WTC11 (cell line): Measurements from ENCODE around the gene LRMDA. TPM values are rescaled to one million over a fixed set of nuclear protein-coding genes. Genes with fewer than 3 reads are reported as not detected.

Source experiments
- ATAC-seq: fragments of 200-7000 bp; cut with Tn5 transposase; 2 replicates; pipeline ENCODE4 v1.10.0; 2021; ENCODE audit warnings: mild to moderate bottlenecking, moderate library complexity
- CTCF ChIA-PET: fragments of 300-600 bp; sonication (Branson Sonifier 250); formaldehyde crosslinking; loops from one replicate; lab custom pipeline; 2021; ENCODE audit warnings: antibody characterized with exemption; lab: Charles Lee
- POLR2A ChIA-PET: fragments of 350-600 bp; sonication (Branson Sonifier 250); formaldehyde crosslinking; loops from one replicate; lab custom pipeline; 2021; ENCODE audit warnings: antibody characterized with exemption; lab: Charles Lee
- DNase-seq: peaks from one replicate; pipeline ENCODE4 v3.0.0; 2021; ENCODE audit warnings: low spot score
- H3K27ac Mint-ChIP-seq: 2 replicates; pipeline ENCODE4 v1.8.0; 2021; ENCODE audit warnings: mixed read lengths
- H3K27me3 Mint-ChIP-seq: 2 replicates; pipeline ENCODE4 v1.8.0; 2021; ENCODE audit warnings: low read depth, mild to moderate bottlenecking, moderate library complexity, mixed read lengths
- H3K36me3 Mint-ChIP-seq: 2 replicates; pipeline ENCODE4 v1.8.0; 2021; ENCODE audit warnings: mixed read lengths
- H3K4me1 Mint-ChIP-seq: 2 replicates; pipeline ENCODE4 v1.8.0; 2022; ENCODE audit warnings: mixed read lengths
- H3K4me3 Mint-ChIP-seq: 2 replicates; pipeline ENCODE4 v1.8.0; 2021; ENCODE audit warnings: mild to moderate bottlenecking, moderate library complexity, mixed read lengths
- H3K9me3 Mint-ChIP-seq: 2 replicates; pipeline ENCODE4 v1.8.0; 2021; ENCODE audit warnings: mixed read lengths
- ARID4B ChIP-seq: sonication (generic); formaldehyde crosslinking; IDR thresholded peaks from 2 replicates; pipeline ENCODE4 v1.8.0; 2023; ENCODE audit warnings: missing genetic modification reagents, mild to moderate bottlenecking, borderline replicate concordance
- CREM ChIP-seq: sonication (generic); formaldehyde crosslinking; IDR thresholded peaks from 2 replicates; pipeline ENCODE4 v1.8.1; 2022; ENCODE audit warnings: mild to moderate bottlenecking, missing genetic modification reagents, moderate library complexity
- FOXP1 ChIP-seq: sonication (generic); formaldehyde crosslinking; IDR thresholded peaks from 2 replicates; pipeline ENCODE4 v1.8.0; 2022; ENCODE audit warnings: missing genetic modification reagents, mild to moderate bottlenecking, moderate library complexity, borderline replicate concordance
- GRHL2 ChIP-seq: fragments of 250-450 bp; sonication (Bioruptor Pico); IDR thresholded peaks from 2 replicates; pipeline ENCODE4 v1.8.0; 2022; ENCODE audit warnings: mild to moderate bottlenecking, moderate library complexity; ENCODE audit not compliant: insufficient replicate concordance, severe bottlenecking
- GTF2I ChIP-seq: fragments of 250-450 bp; sonication (Bioruptor Pico); conservative IDR thresholded peaks from 2 replicates; pipeline ENCODE4 v1.4.0; 2021; ENCODE audit warnings: mild to moderate bottlenecking
- HMGA2 ChIP-seq: fragments of 250-450 bp; sonication (Bioruptor Pico); IDR thresholded peaks from 2 replicates; pipeline ENCODE4 v1.4.0; 2021; ENCODE audit warnings: mild to moderate bottlenecking, moderate library complexity
- JAZF1 ChIP-seq: fragments of 250-450 bp; sonication (Bioruptor Pico); IDR thresholded peaks from 2 replicates; pipeline ENCODE4 v1.9.0; 2021; ENCODE audit warnings: moderate library complexity, mild to moderate bottlenecking, inconsistent platforms
- NFE2L1 ChIP-seq: sonication (generic); formaldehyde crosslinking; IDR thresholded peaks from 2 replicates; pipeline ENCODE4 v1.8.1; 2023; ENCODE audit warnings: missing genetic modification reagents
- NFYB ChIP-seq: sonication (generic); formaldehyde crosslinking; conservative IDR thresholded peaks from 2 replicates; pipeline ENCODE4 v1.8.0; 2022; ENCODE audit warnings: low read depth, missing genetic modification reagents
- OVOL2 ChIP-seq: fragments of 250-450 bp; sonication (Bioruptor Pico); IDR thresholded peaks from 2 replicates; pipeline ENCODE4 v1.9.0; 2021; ENCODE audit warnings: mild to moderate bottlenecking, borderline replicate concordance
- PRRX2 ChIP-seq: fragments of 250-450 bp; sonication (Bioruptor Pico); IDR thresholded peaks from 2 replicates; pipeline ENCODE4 v1.8.0; 2021; ENCODE audit warnings: mild to moderate bottlenecking
- SMAD3 ChIP-seq: sonication (generic); formaldehyde crosslinking; IDR thresholded peaks from 2 replicates; pipeline ENCODE4 v1.8.0; 2022; ENCODE audit warnings: missing genetic modification reagents, mild to moderate bottlenecking, borderline replicate concordance
- TEAD4 ChIP-seq: sonication (generic); formaldehyde crosslinking; IDR thresholded peaks from 2 replicates; pipeline ENCODE4 v1.8.0; 2022; ENCODE audit warnings: mild to moderate bottlenecking, missing genetic modification reagents
- USF1 ChIP-seq: sonication (generic); formaldehyde crosslinking; IDR thresholded peaks from 2 replicates; pipeline ENCODE4 v1.8.0; 2022; ENCODE audit warnings: mild to moderate bottlenecking, missing genetic modification reagents
- ZBTB21 ChIP-seq: sonication (generic); formaldehyde crosslinking; IDR thresholded peaks from 2 replicates; pipeline ENCODE4 v1.8.1; 2023; ENCODE audit warnings: mild to moderate bottlenecking, missing genetic modification reagents, borderline replicate concordance
- ZNF232 ChIP-seq: sonication (generic); formaldehyde crosslinking; IDR thresholded peaks from 2 replicates; pipeline ENCODE4 v1.8.0; 2022; ENCODE audit warnings: mild to moderate bottlenecking, missing genetic modification reagents
- ZNF317 ChIP-seq: sonication (generic); formaldehyde crosslinking; IDR thresholded peaks from 2 replicates; pipeline ENCODE4 v1.8.1; 2023; ENCODE audit warnings: low read depth, mild to moderate bottlenecking, moderate library complexity, missing genetic modification reagents, borderline replicate concordance
- ZNF396 ChIP-seq: fragments of 250-450 bp; sonication (Bioruptor Pico); IDR thresholded peaks from 2 replicates; pipeline ENCODE4 v1.8.0; 2021; ENCODE audit warnings: mild to moderate bottlenecking, moderate library complexity, borderline replicate concordance
- ZNF425 ChIP-seq: fragments of 250-450 bp; sonication (Bioruptor Pico); conservative IDR thresholded peaks from 2 replicates; pipeline ENCODE4 v1.9.0; 2021; ENCODE audit warnings: mild to moderate bottlenecking
- total RNA-seq: library from RNA; stranded (reverse); gene quantifications from 3 replicates; pipeline ENCODE4 v1.2.3, GENCODE V29; 2021
- TF ChIP-seq, protein P1 (sequence below): sonication (generic); formaldehyde crosslinking; IDR thresholded peaks from 2 replicates; pipeline ENCODE4 v1.8.1; 2022; ENCODE audit warnings: mild to moderate bottlenecking, moderate library complexity, missing genetic modification reagents
- TF ChIP-seq, protein P2 (sequence below): sonication (generic); formaldehyde crosslinking; IDR thresholded peaks from 2 replicates; pipeline ENCODE4 v1.8.0; 2022; ENCODE audit warnings: mild to moderate bottlenecking, missing genetic modification reagents
- TF ChIP-seq, protein P3 (sequence below): sonication (generic); formaldehyde crosslinking; IDR thresholded peaks from 2 replicates; pipeline ENCODE4 v1.8.1; 2023; ENCODE audit warnings: mild to moderate bottlenecking, missing genetic modification reagents, moderate library complexity
- TF ChIP-seq, protein P4 (sequence below): sonication (generic); formaldehyde crosslinking; IDR thresholded peaks from 2 replicates; pipeline ENCODE4 v1.8.1; 2023; ENCODE audit warnings: mild to moderate bottlenecking, moderate library complexity, missing genetic modification reagents
- TF ChIP-seq, protein P5 (sequence below): fragments of 250-450 bp; sonication (Bioruptor Pico); IDR thresholded peaks from 2 replicates; pipeline ENCODE4 v1.9.0; 2021; ENCODE audit warnings: mild to moderate bottlenecking

LRMDA gene
- total RNA-seq, 1 experiment from 2014 or later = 0.92 TPM

GRCh38 chr10:75401569-75402485 is 29.6 kb upstream of the LRMDA start, which contains the start of gene ZNF503:
ZNF503 (minus strand) TSS chr10:75401764; CDS start chr10:75401419, 345 bp downstream.
- H3K27me3 Mint-ChIP-seq = peaks cover 97% of the 10 kb centered on the region
- DNase-seq (peak; percentile 94), ATAC-seq (peak; percentile 49)
- CTCF ChIA-PET = interaction anchor here (0.6 to 4.2 kb wide), 14 partner anchors 23 to 902 kb away, joined by 3 to 30 read pairs (median 4); no protein-coding TSS in a partner anchor
- no peaks in the 10 kb centered on the region for H3K9me3 Mint-ChIP-seq
- peaks cover 42% of the 10 kb centered on the region for H3K4me1 Mint-ChIP-seq
- H3K36me3 Mint-ChIP-seq = no peaks in the 10 kb centered on the region; the same call in 1 of the 2 replicates
- H3K27ac Mint-ChIP-seq = peak within 1 kb of the TSS; percentile 46; the same call in 1 of the 2 replicates
- peak within 1 kb of the TSS; percentile 70 for H3K4me3 Mint-ChIP-seq
- POLR2A ChIA-PET = interaction anchor here (0.7 kb wide), 1 partner anchor 901 kb away, joined by 4 read pairs; no protein-coding TSS in a partner anchor
- TF ChIP-seq ZNF425 (no peak), ZBTB21 (CRISPR knock-in tag) (no peak), SMAD3 (CRISPR knock-in tag) (no peak), HMGA2 (CRISPR knock-in tag) (no peak), TEAD4 (CRISPR knock-in tag) (no peak), ARID4B (CRISPR knock-in tag) (no peak), ZNF317 (CRISPR knock-in tag) (0 out of 2 replicates have a peak, but pooled peaks have one; percentile 1), GRHL2 (CRISPR knock-in tag) (no peak), USF1 (peak; percentile 96), JAZF1 (CRISPR knock-in tag) (no peak), NFE2L1 (no peak), FOXP1 (CRISPR knock-in tag) (no peak), ZNF232 (no peak), OVOL2 (CRISPR knock-in tag) (no peak), GTF2I (no peak), PRRX2 (CRISPR knock-in tag) (no peak), NFYB (peak; percentile 57), CREM (CRISPR knock-in tag) (no peak), ZNF396 (CRISPR knock-in tag) (no peak)
- TF ChIP-seq, protein P1, sequence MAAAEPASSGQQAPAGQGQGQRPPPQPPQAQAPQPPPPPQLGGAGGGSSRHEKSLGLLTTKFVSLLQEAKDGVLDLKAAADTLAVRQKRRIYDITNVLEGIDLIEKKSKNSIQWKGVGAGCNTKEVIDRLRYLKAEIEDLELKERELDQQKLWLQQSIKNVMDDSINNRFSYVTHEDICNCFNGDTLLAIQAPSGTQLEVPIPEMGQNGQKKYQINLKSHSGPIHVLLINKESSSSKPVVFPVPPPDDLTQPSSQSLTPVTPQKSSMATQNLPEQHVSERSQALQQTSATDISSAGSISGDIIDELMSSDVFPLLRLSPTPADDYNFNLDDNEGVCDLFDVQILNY = no peak
- TF ChIP-seq, protein P2, sequence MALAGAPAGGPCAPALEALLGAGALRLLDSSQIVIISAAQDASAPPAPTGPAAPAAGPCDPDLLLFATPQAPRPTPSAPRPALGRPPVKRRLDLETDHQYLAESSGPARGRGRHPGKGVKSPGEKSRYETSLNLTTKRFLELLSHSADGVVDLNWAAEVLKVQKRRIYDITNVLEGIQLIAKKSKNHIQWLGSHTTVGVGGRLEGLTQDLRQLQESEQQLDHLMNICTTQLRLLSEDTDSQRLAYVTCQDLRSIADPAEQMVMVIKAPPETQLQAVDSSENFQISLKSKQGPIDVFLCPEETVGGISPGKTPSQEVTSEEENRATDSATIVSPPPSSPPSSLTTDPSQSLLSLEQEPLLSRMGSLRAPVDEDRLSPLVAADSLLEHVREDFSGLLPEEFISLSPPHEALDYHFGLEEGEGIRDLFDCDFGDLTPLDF (CRISPR knock-in tag) = no peak
- TF ChIP-seq, protein P3, sequence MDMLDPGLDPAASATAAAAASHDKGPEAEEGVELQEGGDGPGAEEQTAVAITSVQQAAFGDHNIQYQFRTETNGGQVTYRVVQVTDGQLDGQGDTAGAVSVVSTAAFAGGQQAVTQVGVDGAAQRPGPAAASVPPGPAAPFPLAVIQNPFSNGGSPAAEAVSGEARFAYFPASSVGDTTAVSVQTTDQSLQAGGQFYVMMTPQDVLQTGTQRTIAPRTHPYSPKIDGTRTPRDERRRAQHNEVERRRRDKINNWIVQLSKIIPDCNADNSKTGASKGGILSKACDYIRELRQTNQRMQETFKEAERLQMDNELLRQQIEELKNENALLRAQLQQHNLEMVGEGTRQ (CRISPR knock-in tag) = peak; percentile 95
- TF ChIP-seq, protein P4, sequence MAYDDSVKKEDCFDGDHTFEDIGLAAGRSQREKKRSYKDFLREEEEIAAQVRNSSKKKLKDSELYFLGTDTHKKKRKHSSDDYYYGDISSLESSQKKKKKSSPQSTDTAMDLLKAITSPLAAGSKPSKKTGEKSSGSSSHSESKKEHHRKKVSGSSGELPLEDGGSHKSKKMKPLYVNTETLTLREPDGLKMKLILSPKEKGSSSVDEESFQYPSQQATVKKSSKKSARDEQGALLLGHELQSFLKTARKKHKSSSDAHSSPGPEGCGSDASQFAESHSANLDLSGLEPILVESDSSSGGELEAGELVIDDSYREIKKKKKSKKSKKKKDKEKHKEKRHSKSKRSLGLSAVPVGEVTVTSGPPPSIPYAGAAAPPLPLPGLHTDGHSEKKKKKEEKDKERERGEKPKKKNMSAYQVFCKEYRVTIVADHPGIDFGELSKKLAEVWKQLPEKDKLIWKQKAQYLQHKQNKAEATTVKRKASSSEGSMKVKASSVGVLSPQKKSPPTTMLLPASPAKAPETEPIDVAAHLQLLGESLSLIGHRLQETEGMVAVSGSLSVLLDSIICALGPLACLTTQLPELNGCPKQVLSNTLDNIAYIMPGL (CRISPR knock-in tag) = no peak
- TF ChIP-seq, protein P5, sequence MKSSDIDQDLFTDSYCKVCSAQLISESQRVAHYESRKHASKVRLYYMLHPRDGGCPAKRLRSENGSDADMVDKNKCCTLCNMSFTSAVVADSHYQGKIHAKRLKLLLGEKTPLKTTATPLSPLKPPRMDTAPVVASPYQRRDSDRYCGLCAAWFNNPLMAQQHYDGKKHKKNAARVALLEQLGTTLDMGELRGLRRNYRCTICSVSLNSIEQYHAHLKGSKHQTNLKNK (CRISPR knock-in tag) = no peak
